ENCODE results near the gene FNBP1L.
"Not testable (repeated sequence)": the region's sequence is repeated elsewhere in the genome, so short reads cannot be mapped to it uniquely, and the experiment has no call there.

Gene FNBP1L

GRCh38 chr1:93465371-93466082, 17.6 kb downstream of the FNBP1L start:
- not testable (repeated sequence) for H3K9me3 ChIP-seq (ENCODE audit: insufficient read depth, low read depth, low read length); H3K4me1 ChIP-seq (ENCODE audit: insufficient read depth, low read length); H3K36me3 ChIP-seq (ENCODE audit: insufficient read depth, low read length); H3K4me3 ChIP-seq (ENCODE audit: low read length); H3K27me3 ChIP-seq (ENCODE audit: insufficient read depth, low read length); H3K27ac ChIP-seq (ENCODE audit: low read depth, low read length); H3K9ac ChIP-seq (ENCODE audit: low read depth, low read length)
- WGBS = 96% methylated on average over 4 of the region's 6 CpGs

- H3K27me3 ChIP-seq (ENCODE audit: insufficient read depth, low read length) = no peaks in the 10 kb centered on the region
- peak overlapping the region; percentile 8; the same call in 1 of the 2 replicates for H3K27ac ChIP-seq (ENCODE audit: low read depth, low read length)
- 96% methylated on average over 4 of the region's 4 CpGs for whole genome bisulfite sequencing
Measured at GRCh38 chr1:93467606-93468005, 19.7 kb downstream of the FNBP1L start.

GRCh38 chr1:93468662-93469061, 20.7 kb downstream of the FNBP1L start:
- Histone ChIP-seq H3K4me1 (ENCODE audit: insufficient read depth, low read length) (peaks cover 10% of the 10 kb centered on the region; the same call in 1 of the 2 replicates), H3K27ac (ENCODE audit: low read depth, low read length) (no peak overlapping the region), H3K36me3 (ENCODE audit: insufficient read depth, low read length) (peaks cover 9% of the 10 kb centered on the region; the same call in 1 of the 2 replicates), H3K9me3 (ENCODE audit: insufficient read depth, low read depth, low read length) (peaks cover 3% of the 10 kb centered on the region; the same call in 1 of the 2 replicates), H3K27me3 (ENCODE audit: insufficient read depth, low read length) (no peaks in the 10 kb centered on the region), H3K4me3 (ENCODE audit: low read length) (no peak overlapping the region), H3K9ac (ENCODE audit: low read depth, low read length) (no peak overlapping the region)
- WGBS = 94% methylated on average over 2 of the region's 3 CpGs

More at GRCh38 chr1:93467606-93468005, 19.7 kb downstream of the FNBP1L start:
- no peak overlapping the region for H3K9ac ChIP-seq (ENCODE audit: low read depth, low read length)
- H3K9me3 ChIP-seq (ENCODE audit: insufficient read depth, low read depth, low read length) = peaks cover 3% of the 10 kb centered on the region; the same call in 1 of the 2 replicates
- peaks cover 9% of the 10 kb centered on the region; the same call in 1 of the 2 replicates for H3K36me3 ChIP-seq (ENCODE audit: insufficient read depth, low read length)
- peaks cover 6% of the 10 kb centered on the region; the same call in 1 of the 2 replicates for H3K4me1 ChIP-seq (ENCODE audit: insufficient read depth, low read length)
- no peak overlapping the region for H3K4me3 ChIP-seq (ENCODE audit: low read length)

GRCh38 chr1:93469223-93469622, 21.3 kb downstream of the FNBP1L start:
- H3K4me3 ChIP-seq (ENCODE audit: low read length); H3K4me1 ChIP-seq (ENCODE audit: insufficient read depth, low read length); H3K27ac ChIP-seq (ENCODE audit: low read depth, low read length); H3K36me3 ChIP-seq (ENCODE audit: insufficient read depth, low read length); H3K27me3 ChIP-seq (ENCODE audit: insufficient read depth, low read length); H3K9me3 ChIP-seq (ENCODE audit: insufficient read depth, low read depth, low read length); H3K9ac ChIP-seq (ENCODE audit: low read depth, low read length): not testable (repeated sequence)
- WGBS = no CpG with 5 or more reads among the region's 3 CpGs

- Histone ChIP-seq H3K27me3 (ENCODE audit: insufficient read depth, low read length) (no peaks in the 10 kb centered on the region), H3K9ac (ENCODE audit: low read depth, low read length) (no peak overlapping the region), H3K36me3 (ENCODE audit: insufficient read depth, low read length) (no peaks in the 10 kb centered on the region), H3K4me3 (ENCODE audit: low read length) (no peak overlapping the region), H3K4me1 (ENCODE audit: insufficient read depth, low read length) (peaks cover 13% of the 10 kb centered on the region; the same call in 1 of the 2 replicates), H3K27ac (ENCODE audit: low read depth, low read length) (0 out of 2 replicates have a peak overlapping the region, but pooled peaks have one; percentile 11), H3K9me3 (ENCODE audit: insufficient read depth, low read depth, low read length) (no peaks in the 10 kb centered on the region)
- 85% methylated on average over 6 of the region's 6 CpGs for WGBS
Measured at GRCh38 chr1:93471284-93471683, 23.4 kb downstream of the FNBP1L start.

- Histone ChIP-seq H3K4me1 (ENCODE audit: insufficient read depth, low read length) (peaks cover 13% of the 10 kb centered on the region; the same call in 1 of the 2 replicates), H3K27me3 (ENCODE audit: insufficient read depth, low read length) (no peaks in the 10 kb centered on the region), H3K9ac (ENCODE audit: low read depth, low read length) (no peak overlapping the region), H3K9me3 (ENCODE audit: insufficient read depth, low read depth, low read length) (no peaks in the 10 kb centered on the region), H3K4me3 (ENCODE audit: low read length) (no peak overlapping the region), H3K27ac (ENCODE audit: low read depth, low read length) (0 out of 2 replicates have a peak overlapping the region, but pooled peaks have one; percentile 11), H3K36me3 (ENCODE audit: insufficient read depth, low read length) (no peaks in the 10 kb centered on the region)
- 100% methylated on average over 1 of the region's 1 CpG for WGBS
Measured at GRCh38 chr1:93471911-93472310, 24.0 kb downstream of the FNBP1L start.

GRCh38 chr1:93474321-93474720, 26.4 kb downstream of the FNBP1L start:
- 71% methylated on average over 2 of the region's 2 CpGs for WGBS

GRCh38 chr1:93475681-93476080, 27.8 kb downstream of the FNBP1L start:
- WGBS = 97% methylated on average over 1 of the region's 1 CpG
- H3K4me1 ChIP-seq (ENCODE audit: insufficient read depth, low read length) = peaks cover 13% of the 10 kb centered on the region; the same call in 1 of the 2 replicates

More at GRCh38 chr1:93474321-93474720, 26.4 kb downstream of the FNBP1L start:
- Histone ChIP-seq H3K4me1 (ENCODE audit: insufficient read depth, low read length) (peaks cover 13% of the 10 kb centered on the region; the same call in 1 of the 2 replicates), H3K27ac (ENCODE audit: low read depth, low read length) (no peak overlapping the region), H3K4me3 (ENCODE audit: low read length) (no peak overlapping the region), H3K9ac (ENCODE audit: low read depth, low read length) (no peak overlapping the region), H3K27me3 (ENCODE audit: insufficient read depth, low read length) (no peaks in the 10 kb centered on the region), H3K36me3 (ENCODE audit: insufficient read depth, low read length) (no peaks in the 10 kb centered on the region), H3K9me3 (ENCODE audit: insufficient read depth, low read depth, low read length) (peaks cover 6% of the 10 kb centered on the region)

GRCh38 chr1:93479133-93479745, 31.3 kb downstream of the FNBP1L start:
- not testable (repeated sequence) for H3K9ac ChIP-seq (ENCODE audit: low read depth, low read length); H3K36me3 ChIP-seq (ENCODE audit: insufficient read depth, low read length); H3K4me3 ChIP-seq (ENCODE audit: low read length); H3K4me1 ChIP-seq (ENCODE audit: insufficient read depth, low read length); H3K27me3 ChIP-seq (ENCODE audit: insufficient read depth, low read length); H3K27ac ChIP-seq (ENCODE audit: low read depth, low read length); H3K9me3 ChIP-seq (ENCODE audit: insufficient read depth, low read depth, low read length)
- WGBS = 90% methylated on average over 7 of the region's 8 CpGs

More at GRCh38 chr1:93475681-93476080, 27.8 kb downstream of the FNBP1L start:
- Histone ChIP-seq H3K27me3 (ENCODE audit: insufficient read depth, low read length) (no peaks in the 10 kb centered on the region), H3K9me3 (ENCODE audit: insufficient read depth, low read depth, low read length) (peaks cover 6% of the 10 kb centered on the region), H3K27ac (ENCODE audit: low read depth, low read length) (no peak overlapping the region), H3K36me3 (ENCODE audit: insufficient read depth, low read length) (no peaks in the 10 kb centered on the region), H3K9ac (ENCODE audit: low read depth, low read length) (no peak overlapping the region), H3K4me3 (ENCODE audit: low read length) (no peak overlapping the region)

- WGBS = 93% methylated on average over 4 of the region's 5 CpGs
- H3K9ac ChIP-seq (ENCODE audit: low read depth, low read length); H3K27ac ChIP-seq (ENCODE audit: low read depth, low read length); H3K27me3 ChIP-seq (ENCODE audit: insufficient read depth, low read length); H3K4me3 ChIP-seq (ENCODE audit: low read length); H3K36me3 ChIP-seq (ENCODE audit: insufficient read depth, low read length); H3K9me3 ChIP-seq (ENCODE audit: insufficient read depth, low read depth, low read length): not testable (repeated sequence)
- 0 out of 2 replicates have a peak, but pooled peaks cover 10% of the 10 kb centered on the region for H3K4me1 ChIP-seq (ENCODE audit: insufficient read depth, low read length)
Measured at GRCh38 chr1:93481899-93482298, 34.0 kb downstream of the FNBP1L start.

GRCh38 chr1:93483200-93483599, 35.3 kb downstream of the FNBP1L start:
- WGBS = 97% methylated on average over 2 of the region's 3 CpGs

More at GRCh38 chr1:93483200-93483599, 35.3 kb downstream of the FNBP1L start:
- no peak overlapping the region for H3K27ac ChIP-seq (ENCODE audit: low read depth, low read length)
- no peaks in the 10 kb centered on the region for H3K27me3 ChIP-seq (ENCODE audit: insufficient read depth, low read length)
- H3K9ac ChIP-seq (ENCODE audit: low read depth, low read length) = no peak overlapping the region
- no peaks in the 10 kb centered on the region for H3K36me3 ChIP-seq (ENCODE audit: insufficient read depth, low read length)
- H3K4me1 ChIP-seq (ENCODE audit: insufficient read depth, low read length) = peaks cover 14% of the 10 kb centered on the region; the same call in 1 of the 2 replicates
- no peak overlapping the region for H3K4me3 ChIP-seq (ENCODE audit: low read length)
- peaks cover 3% of the 10 kb centered on the region; the same call in 1 of the 2 replicates for H3K9me3 ChIP-seq (ENCODE audit: insufficient read depth, low read depth, low read length)
